Small intestine (tissue), 7 donors: ENCODE measurements around the gene NBR1. TPM values are rescaled to one million over a fixed set of nuclear protein-coding genes. Genes with fewer than 3 reads are reported as not detected.
"Not testable (repeated sequence)": the region's sequence is repeated elsewhere in the genome, so short reads cannot be mapped to it uniquely, and the experiment has no call there.

ENCODE experiments used
- DNase-seq, 2 donors: peaks; one replicate each; pipeline versions ENCODE4 v3.0.0 to v3.0.0-alpha.2; 2013
- FAIRE-seq: peaks from 2 replicates; lab custom pipeline; 2012; peaks lifted over from hg19 to GRCh38; lab: Jason Lieb, UNC
- H3K27ac ChIP-seq, 3 donors: one replicate each; pipeline ENCODE4 v1.5.1; 2013; ENCODE audit warnings: low read length in 2 of 3, mild to moderate bottlenecking in 2 of 3, control low read depth in 1 of 3, inconsistent platforms in 1 of 3, low read depth in 1 of 3, moderate library complexity in 1 of 3
- H3K27me3 ChIP-seq, 3 donors: one replicate each; pipeline ENCODE4 v1.6.1; 2013; ENCODE audit warnings: low read length in 3 of 3, inconsistent platforms in 1 of 3; ENCODE audit not compliant: control insufficient read depth in 3 of 3, insufficient read depth in 3 of 3
- H3K36me3 ChIP-seq, 3 donors: one replicate each; pipeline ENCODE4 v1.6.1; 2013; ENCODE audit warnings: low read length in 3 of 3, inconsistent platforms in 1 of 3, low read depth in 1 of 3, mild to moderate bottlenecking in 1 of 3, moderate library complexity in 1 of 3; ENCODE audit not compliant: control insufficient read depth in 3 of 3, insufficient read depth in 2 of 3
- H3K4me1 ChIP-seq, 3 donors: one replicate each; pipeline ENCODE4 v1.6.1; 2013; ENCODE audit warnings: low read length in 2 of 3, inconsistent platforms in 1 of 3, low read depth in 1 of 3, mild to moderate bottlenecking in 1 of 3, moderate library complexity in 1 of 3; ENCODE audit not compliant: control insufficient read depth in 3 of 3, insufficient read depth in 2 of 3
- H3K4me3 ChIP-seq, 3 donors: one replicate each; pipeline ENCODE4 v1.5.1; 2013; ENCODE audit warnings: low read length in 3 of 3, control low read depth in 1 of 3, inconsistent platforms in 1 of 3, low read depth in 1 of 3, mild to moderate bottlenecking in 1 of 3, moderate library complexity in 1 of 3
- H3K9me3 ChIP-seq, 2 donors: one replicate each; pipeline ENCODE4 v1.6.1; 2013; ENCODE audit warnings: low read depth in 1 of 2, low read length in 1 of 2; ENCODE audit not compliant: control insufficient read depth in 2 of 2, insufficient read depth in 1 of 2
- WGBS, 3 donors: extraction: QIAGEN DNeasy Blood & Tissue Kit; methylation state at CpG; one replicate each; pipeline ENCODE4 v1.1.7; 2013; 5-methylcytosine and 5-hydroxymethylcytosine counted together
- polyA plus RNA-seq, 4 donors: library from polyadenylated mRNA; stranded (reverse) in 3 of 4; unstranded in 1 of 4; fragments of 200-250 nt in 3 of 4; fragments of 120-200 nt in 1 of 4; gene quantifications; one replicate each; pipeline versions ENCODE4 v1.2.1 to v1.2.3, GENCODE V29; 2013
- donor health status: healthy with polysubstance abuse.
- donor health status: control.
- donor health status: control.
- donor health status: Bipolar disorder and iron deficiency.
- donor health status: healthy.

The NBR1 gene
- polyA plus RNA-seq, 4 donors, result 42.7 to 142 (median 68.6) TPM

GRCh38 chr17:43240596-43241352, 69.8 kb downstream of the NBR1 start:
- 8% methylated on average over 3 of the region's 34 CpGs; no CpG with 5 or more reads in 2 of the 3 donors for WGBS, 3 donors
- H3K27ac ChIP-seq, DNase-seq, FAIRE-seq, H3K4me1 ChIP-seq, H3K4me3 ChIP-seq, H3K36me3 ChIP-seq, H3K9me3 ChIP-seq, H3K27me3 ChIP-seq: not testable (repeated sequence)

GRCh38 chr17:43246456-43246855, 75.4 kb downstream of the NBR1 start:
- 1 to 6% (median 6%) methylated on average over 10 to 12 of the region's 23 CpGs for WGBS, 3 donors
- not testable (repeated sequence) for H3K27ac ChIP-seq, H3K4me1 ChIP-seq, H3K36me3 ChIP-seq, FAIRE-seq, H3K27me3 ChIP-seq, DNase-seq, H3K4me3 ChIP-seq, H3K9me3 ChIP-seq

Other genes with a start within 250 kb of the NBR1 start
- gene AARSD1, start 206.8 kb upstream of the NBR1 start, polyA plus RNA-seq, result 10 to 100 TPM; 27.3 to 47.4 (median 40.5) TPM
- gene PTGES3L, start 191.1 kb upstream of the NBR1 start, polyA plus RNA-seq, result 1 to 10 TPM in 2 of 4 donors, under 1 TPM in 2; 0.67 to 2.0 (median 0.94) TPM
- gene RUNDC1, start 190.6 kb upstream of the NBR1 start, polyA plus RNA-seq, result 10 to 100 TPM in 1 of 4 donors, 1 to 10 TPM in 3; 7.2 to 13.9 (median 8.0) TPM
- 1,000 to 10,000 TPM; 1,737 to 4,151 (median 2,370) TPM for gene RPL27, start 172.8 kb upstream of the NBR1 start, polyA plus RNA-seq
- gene IFI35, start 164.4 kb upstream of the NBR1 start, polyA plus RNA-seq, result 10 to 100 TPM; 51.5 to 62.4 (median 59.7) TPM
- gene VAT1, start 148.8 kb upstream of the NBR1 start, polyA plus RNA-seq, result 100 to 1,000 TPM in 1 of 4 donors, 10 to 100 TPM in 3; 20.1 to 163 (median 66.4) TPM
- under 1 TPM in 3 of 4 donors, not detected in 1; 0.27 to 0.67 (median 0.41) TPM for gene RND2, start 146.0 kb upstream of the NBR1 start, polyA plus RNA-seq
- 10 to 100 TPM in 1 of 4 donors, 1 to 10 TPM in 2, under 1 TPM in 1; 0.45 to 12.4 (median 5.5) TPM for gene BRCA1, start 45.9 kb upstream of the NBR1 start, polyA plus RNA-seq
- gene TMEM106A, start 40.7 kb downstream of the NBR1 start, polyA plus RNA-seq, result 10 to 100 TPM in 1 of 4 donors, 1 to 10 TPM in 2, under 1 TPM in 1; 0.22 to 67.2 (median 3.8) TPM
- 10 to 100 TPM in 1 of 4 donors, not detected in 3; 54.2 TPM for gene CCDC200, start 57.4 kb downstream of the NBR1 start, polyA plus RNA-seq
- not detected for gene RNU2-1, start 62.8 kb downstream of the NBR1 start, polyA plus RNA-seq
- 10 to 100 TPM in 1 of 4 donors, 1 to 10 TPM in 2, under 1 TPM in 1; 0.45 to 10.1 (median 2.6) TPM for gene ARL4D, start 227.8 kb downstream of the NBR1 start, polyA plus RNA-seq